ENCODE data around the gene LMOD2. TPM values are rescaled to one million over a fixed set of nuclear protein-coding genes. Genes with fewer than 3 reads are reported as not detected.

LMOD2 gene
- total RNA-seq, 4 donors from 2014 or later: not detected

- intact Hi-C loops (cut with DNase I): no loop called here
- H3K27ac ChIP-seq: no peak overlapping the region
- no peak overlapping the region for H3K4me3 ChIP-seq
- TF ChIP-seq POLR2A (IDR thresholded peaks at IDR 0.05): no peak
- no peak for TF ChIP-seq CTCF (IDR thresholded peaks at IDR 0.05)
- DNase-seq: no peak
- H3K36me3 ChIP-seq: no peaks in the 10 kb centered on the region
- no peaks in the 10 kb centered on the region for H3K4me1 ChIP-seq
- H3K27me3 ChIP-seq: peaks cover 0 to 4% (median 0%) of the 10 kb centered on the region in 4 donors
- no peaks in the 10 kb centered on the region for H3K9me3 ChIP-seq
These were observed 43.6 kb upstream of the LMOD2 start for GRCh38 chr7:123612024-123612423.

GRCh38 chr7:123615344-123615743, 40.3 kb upstream of the LMOD2 start:
- no peak overlapping the region for H3K4me3 ChIP-seq
- H3K27me3 ChIP-seq: peaks cover 0 to 7% (median 0%) of the 10 kb centered on the region in 4 donors
- no peaks in the 10 kb centered on the region for H3K9me3 ChIP-seq
- no peak for DNase-seq
- no peaks in the 10 kb centered on the region for H3K4me1 ChIP-seq
- WGBS, 2 donors: 29 to 57% methylated on average over 2 of the region's 2 CpGs
- no peaks in the 10 kb centered on the region for H3K36me3 ChIP-seq
- intact Hi-C loops (cut with DNase I): no loop called here
- H3K27ac ChIP-seq: no peak overlapping the region
- TF ChIP-seq CTCF (IDR thresholded peaks at IDR 0.05) (no peak), POLR2A (IDR thresholded peaks at IDR 0.05) (no peak)

- Histone ChIP-seq H3K27ac (no peak overlapping the region), H3K9me3 (no peaks in the 10 kb centered on the region), H3K4me1 (no peaks in the 10 kb centered on the region), H3K36me3 (no peaks in the 10 kb centered on the region), H3K27me3 (peaks cover 0 to 7% (median 0%) of the 10 kb centered on the region in 4 donors), H3K4me3 (no peak overlapping the region)
- intact Hi-C loops (cut with DNase I): no loop called here
- TF ChIP-seq POLR2A (IDR thresholded peaks at IDR 0.05) (no peak), CTCF (IDR thresholded peaks at IDR 0.05) (no peak)
- no peak for DNase-seq
These were observed 39.4 kb upstream of the LMOD2 start for GRCh38 chr7:123616223-123616622.

- Histone ChIP-seq H3K4me3 (no peak overlapping the region), H3K27ac (no peak overlapping the region), H3K36me3 (no peaks in the 10 kb centered on the region), H3K27me3 (peaks cover 0 to 3% (median 0%) of the 10 kb centered on the region in 4 donors), H3K9me3 (no peaks in the 10 kb centered on the region), H3K4me1 (no peaks in the 10 kb centered on the region)
- 73 to 78% methylated on average over 4 of the region's 4 CpGs for WGBS, 2 donors
- intact Hi-C loops (cut with DNase I): no loop called here
- DNase-seq: no peak
- no peak for TF ChIP-seq CTCF (IDR thresholded peaks at IDR 0.05)
- TF ChIP-seq POLR2A (IDR thresholded peaks at IDR 0.05): no peak
These were observed 34.0 kb upstream of the LMOD2 start for GRCh38 chr7:123621707-123622106.

GRCh38 chr7:123622660-123623386, 32.8 kb upstream of the LMOD2 start:
- no peak for DNase-seq
- TF ChIP-seq POLR2A (IDR thresholded peaks at IDR 0.05): no peak
- H3K36me3 ChIP-seq: no peaks in the 10 kb centered on the region
- H3K27ac ChIP-seq: no peak overlapping the region
- no peaks in the 10 kb centered on the region for H3K4me1 ChIP-seq
- no peak overlapping the region for H3K4me3 ChIP-seq
- H3K9me3 ChIP-seq: no peaks in the 10 kb centered on the region
- H3K27me3 ChIP-seq: peaks cover 0 to 3% (median 0%) of the 10 kb centered on the region in 4 donors
- 62 to 81% methylated on average over 6 of the region's 6 CpGs for WGBS, 2 donors
- intact Hi-C loops (cut with DNase I): no loop called here

Measured in esophagus squamous epithelium (tissue), 5 donors.